Vagina (tissue), 2 donors: Measurements from ENCODE around the gene NUP43. TPM values are rescaled to one million over a fixed set of nuclear protein-coding genes. Genes with fewer than 3 reads are reported as not detected.

Experiments
- DNase-seq, 2 donors: peaks; one replicate each; pipeline ENCODE4 v3.0.0-alpha.2; 2017; ENCODE audit errors: extremely low spot score in 2 of 2
- H3K27ac ChIP-seq: fragments of 200-600 bp; sonication (generic); one replicate; pipeline ENCODE4 v1.5.1; 2019
- H3K27me3 ChIP-seq: fragments of 200-600 bp; sonication (generic); one replicate; pipeline ENCODE4 v1.5.1; 2019
- H3K36me3 ChIP-seq, 2 donors: fragments of 200-600 bp; sonication (generic); one replicate each; pipeline ENCODE4 v1.5.1; 2017 to 2019
- H3K4me1 ChIP-seq: fragments of 200-600 bp; sonication (generic); one replicate; pipeline ENCODE4 v1.5.1; 2019
- H3K4me3 ChIP-seq, 2 donors: fragments of 200-600 bp; sonication (generic); 1 replicate in 1 of 2; 2 replicates in 1 of 2; pipeline ENCODE4 v1.5.1; 2016 to 2019
- H3K9me3 ChIP-seq: fragments of 200-600 bp; sonication (generic); one replicate; pipeline ENCODE4 v1.5.1; 2019
- CTCF ChIP-seq, 3 experiments: fragments of 450-650 bp in 2 of 3; fragments of 200-600 bp in 1 of 3; sonication (generic) in 1 of 3; IDR thresholded peaks; one replicate each; pipeline ENCODE4 v1.5.1; 2017 to 2019; ENCODE audit warnings: antibody characterized with exemption in 3 of 3, mild to moderate bottlenecking in 2 of 3, moderate library complexity in 2 of 3
- POLR2A ChIP-seq, 2 donors: fragments of 450-650 bp; IDR thresholded peaks; one replicate each; pipeline ENCODE4 v1.6.1; 2017; ENCODE audit warnings: antibody characterized with exemption in 2 of 2, mild to moderate bottlenecking in 2 of 2, moderate library complexity in 2 of 2
- POLR2AphosphoS5 ChIP-seq, 2 donors: sonication (generic); formaldehyde crosslinking; IDR thresholded peaks; one replicate each; pipeline ENCODE4 v1.9.0; 2017; ENCODE audit warnings: antibody characterized with exemption in 2 of 2, mild to moderate bottlenecking in 2 of 2, low read depth in 1 of 2; ENCODE audit not compliant: insufficient read depth in 1 of 2
- intact Hi-C: fragments of 100-400 bp; cut with DNase I; formaldehyde crosslinking; loops from one replicate; pipeline ENCODE4 v1.15.1; 2023
- total RNA-seq: library from RNA; depleted of rRNA; stranded (reverse); fragments of >200 nt; gene quantifications from one replicate; pipeline ENCODE4 v1.2.3, GENCODE V29; 2016

Gene NUP43
- total RNA-seq, 1 donor from 2014 or later, result 25.0 TPM

GRCh38 chr6:149729824-149730223, 16.5 kb downstream of the NUP43 start:
- Histone ChIP-seq H3K27ac (no peak overlapping the region), H3K9me3 (no peaks in the 10 kb centered on the region), H3K4me1 (no peaks in the 10 kb centered on the region), H3K36me3 (peaks cover 0 to 57% of the 10 kb centered on the region in 2 donors), H3K4me3 (no peak overlapping the region), H3K27me3 (no peaks in the 10 kb centered on the region)
- no peak for DNase-seq
- intact Hi-C loops, result no loop called here
- TF ChIP-seq CTCF (IDR thresholded peaks at IDR 0.05), result no peak
- no peak for TF ChIP-seq POLR2A (IDR thresholded peaks at IDR 0.05)
- no peak for TF ChIP-seq POLR2AphosphoS5 (IDR thresholded peaks at IDR 0.05; ENCODE audit: insufficient read depth in 1 of 2, low read depth in 1 of 2)

GRCh38 chr6:149728499-149729234, 17.7 kb downstream of the NUP43 start:
- intact Hi-C loops, result no loop called here
- Histone ChIP-seq H3K9me3 (no peaks in the 10 kb centered on the region), H3K4me1 (no peaks in the 10 kb centered on the region), H3K27me3 (no peaks in the 10 kb centered on the region), H3K36me3 (peaks cover 0 to 56% of the 10 kb centered on the region in 2 donors), H3K4me3 (no peak overlapping the region), H3K27ac (no peak overlapping the region)
- TF ChIP-seq POLR2AphosphoS5 (IDR thresholded peaks at IDR 0.05; ENCODE audit: insufficient read depth in 1 of 2, low read depth in 1 of 2) (no peak), CTCF (IDR thresholded peaks at IDR 0.05) (no peak), POLR2A (IDR thresholded peaks at IDR 0.05) (no peak)
- no peak for DNase-seq

DNA sequence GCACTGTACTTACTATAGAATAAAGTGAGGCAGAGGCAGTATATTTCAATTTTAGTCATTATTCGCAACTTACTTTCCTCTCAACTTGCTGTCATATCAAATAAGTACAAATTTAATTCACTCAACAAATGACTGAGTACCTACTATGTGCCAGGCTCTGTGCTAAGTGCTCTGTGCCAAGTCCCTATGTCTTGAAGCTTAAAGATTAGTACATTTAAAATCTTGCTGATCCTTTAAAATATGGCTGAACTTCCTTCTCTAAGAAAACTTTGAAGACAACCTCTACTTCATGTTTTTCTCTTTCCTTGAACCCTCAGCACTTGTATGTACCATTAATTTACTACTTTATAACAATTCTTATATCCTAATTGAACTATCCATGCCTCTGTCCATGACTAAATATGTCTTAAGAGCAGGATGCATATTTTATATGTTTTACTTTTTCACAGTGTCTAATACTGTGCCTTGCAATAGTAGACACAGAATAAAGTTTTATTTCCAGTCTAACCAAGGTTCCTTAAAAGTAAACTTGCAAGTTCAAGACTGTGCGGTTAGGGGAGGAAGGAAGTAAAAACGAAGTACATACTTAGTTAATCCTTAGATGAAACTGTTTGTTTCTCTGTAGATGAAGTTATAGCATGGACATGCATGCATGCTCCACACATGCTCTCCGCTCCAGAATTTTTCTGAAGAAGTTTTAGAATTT, 18.4 kb downstream of the NUP43 start:
- no peak for DNase-seq
- H3K9me3 ChIP-seq, result no peaks in the 10 kb centered on the region
- intact Hi-C loops, result no loop called here
- peaks cover 0 to 55% of the 10 kb centered on the region in 2 donors for H3K36me3 ChIP-seq
- H3K27me3 ChIP-seq, result no peaks in the 10 kb centered on the region
- H3K27ac ChIP-seq, result no peak overlapping the region
- H3K4me1 ChIP-seq, result no peaks in the 10 kb centered on the region
- H3K4me3 ChIP-seq, result no peak overlapping the region
- TF ChIP-seq CTCF (IDR thresholded peaks at IDR 0.05) (no peak), POLR2A (IDR thresholded peaks at IDR 0.05) (no peak), POLR2AphosphoS5 (IDR thresholded peaks at IDR 0.05; ENCODE audit: insufficient read depth in 1 of 2, low read depth in 1 of 2) (no peak)

DNA sequence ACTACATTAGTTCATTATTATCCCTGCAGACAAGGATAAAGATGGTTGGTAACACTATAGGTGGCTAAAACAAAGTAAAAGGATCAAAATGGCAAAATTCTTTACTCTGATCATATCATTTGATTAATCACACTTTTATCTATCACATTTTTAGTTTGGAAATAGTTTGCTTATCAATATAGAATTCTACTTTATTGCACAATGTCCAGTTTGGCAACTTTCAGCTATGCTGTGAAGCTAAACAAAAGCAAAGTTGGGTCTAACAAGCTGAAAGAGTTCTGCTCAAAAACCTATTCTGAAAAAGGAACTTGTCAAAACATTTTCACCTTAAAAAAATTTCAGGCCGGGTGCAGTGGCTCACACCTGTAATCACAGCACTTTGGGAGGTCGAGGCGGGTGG, 20.5 kb downstream of the NUP43 start:
- DNase-seq, result no peak
- TF ChIP-seq POLR2AphosphoS5 (IDR thresholded peaks at IDR 0.05; ENCODE audit: insufficient read depth in 1 of 2, low read depth in 1 of 2), result no peak
- no peak for TF ChIP-seq CTCF (IDR thresholded peaks at IDR 0.05)
- TF ChIP-seq POLR2A (IDR thresholded peaks at IDR 0.05), result no peak
- intact Hi-C loops, result no loop called here
- H3K4me1 ChIP-seq, result no peaks in the 10 kb centered on the region
- H3K27ac ChIP-seq, result no peak overlapping the region
- peaks cover 0 to 36% of the 10 kb centered on the region in 2 donors for H3K36me3 ChIP-seq
- no peaks in the 10 kb centered on the region for H3K9me3 ChIP-seq
- H3K27me3 ChIP-seq, result no peaks in the 10 kb centered on the region
- no peak overlapping the region for H3K4me3 ChIP-seq
